NCI-H748 (cell line): ENCODE measurements around the gene SMIM31.

Source experiments
- DNase-seq: peaks from one replicate; lab custom pipeline; 2025; ENCODE audit not compliant: unreplicated experiment; lab: John Stamatoyannopoulos, UW

Gene SMIM31

DNA sequence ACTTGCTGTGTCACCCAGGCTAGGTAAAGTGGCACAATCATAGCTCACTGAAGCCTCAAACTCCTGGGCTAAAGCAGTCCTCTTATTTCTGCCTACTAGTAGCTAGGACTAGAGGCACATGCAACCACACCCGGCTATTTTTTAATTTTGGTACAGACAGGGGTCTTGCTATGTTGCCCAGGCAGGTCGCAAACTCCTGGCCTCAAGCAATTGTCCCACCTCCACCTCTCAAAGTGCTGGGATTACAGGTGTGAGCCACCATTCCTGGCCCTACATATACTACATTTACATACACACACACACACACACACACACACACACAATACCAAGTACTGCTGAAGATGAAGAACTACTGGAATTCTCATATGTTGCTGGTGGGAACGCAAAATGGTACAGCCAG, 26.9 kb downstream of the SMIM31 start:
- no peak for DNase-seq

DNA sequence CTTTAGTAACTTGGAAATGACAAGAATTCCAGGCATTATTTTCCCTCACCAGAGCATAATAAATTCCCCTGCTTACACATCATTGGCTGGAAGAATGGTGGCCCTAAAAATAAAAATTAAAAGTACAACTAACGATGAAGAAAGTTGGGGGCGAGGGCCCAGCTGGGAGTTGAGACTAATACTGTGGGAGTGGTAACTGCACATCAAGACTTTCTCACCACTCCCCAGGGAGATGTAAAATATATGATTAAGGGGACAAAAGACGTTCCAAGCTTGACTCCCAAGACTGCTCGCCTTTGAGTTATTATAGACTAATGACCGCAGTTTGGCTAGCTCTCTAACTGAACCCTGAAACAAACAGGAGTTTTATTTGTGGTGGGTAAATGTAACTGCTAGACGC, 30.0 kb downstream of the SMIM31 start:
- DNase-seq = no peak

DNA sequence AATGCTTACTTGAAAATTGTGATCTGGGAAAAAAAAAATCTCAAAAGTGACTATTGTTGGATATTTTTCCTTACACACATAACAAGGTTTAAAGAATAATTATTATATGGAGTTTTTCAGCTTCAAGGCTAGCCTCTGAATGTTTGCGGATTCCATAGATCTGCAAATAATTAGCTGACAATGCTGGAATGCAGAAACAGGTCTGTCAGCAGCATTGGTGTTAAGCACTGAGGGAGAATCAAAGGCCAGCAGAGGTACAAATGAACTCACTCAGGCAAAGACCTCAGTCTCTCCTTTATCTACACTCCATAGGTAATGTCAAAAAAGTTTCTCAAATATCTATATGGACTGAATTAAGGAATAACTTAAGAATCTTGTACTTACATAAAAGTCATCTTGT, 35.1 kb downstream of the SMIM31 start:
- no peak for DNase-seq

DNA sequence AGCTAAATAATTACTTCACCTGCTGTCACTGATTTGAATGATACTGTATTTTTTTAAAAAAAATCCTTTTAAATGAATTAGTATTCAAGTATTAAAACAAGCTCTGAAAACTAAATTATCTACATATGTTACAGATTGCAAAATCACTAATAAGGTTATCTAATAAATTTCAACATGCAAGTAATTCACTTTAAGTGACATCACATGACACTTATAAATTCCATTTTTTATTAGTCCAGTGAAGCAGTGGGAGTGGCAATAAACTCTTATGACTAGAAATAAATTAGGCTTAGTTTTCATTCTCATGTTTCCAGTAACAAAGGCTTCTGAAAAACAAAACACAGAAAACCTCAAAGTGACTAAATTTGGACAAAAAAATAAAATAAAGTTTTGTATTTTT, 36.3 kb downstream of the SMIM31 start:
- no peak for DNase-seq

DNA sequence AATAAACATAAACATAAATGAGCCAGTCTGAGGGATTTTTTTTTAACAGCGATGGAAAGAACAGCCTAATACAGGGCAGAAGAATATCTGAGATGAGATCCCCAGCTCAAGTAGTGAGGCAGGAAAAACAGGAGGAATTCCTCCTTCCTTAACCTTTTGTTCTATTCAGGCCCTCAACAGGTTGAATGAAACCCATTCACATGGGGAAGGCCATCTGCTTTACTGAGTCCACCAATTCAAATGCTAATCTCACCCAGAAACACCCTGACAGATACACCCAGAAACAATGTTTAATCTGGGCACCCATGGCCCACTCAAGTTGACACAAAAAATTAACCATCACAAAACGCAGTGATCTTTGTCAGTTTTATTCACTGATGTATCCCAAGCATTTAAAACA, 45.5 kb downstream of the SMIM31 start:
- no peak for DNase-seq

DNA sequence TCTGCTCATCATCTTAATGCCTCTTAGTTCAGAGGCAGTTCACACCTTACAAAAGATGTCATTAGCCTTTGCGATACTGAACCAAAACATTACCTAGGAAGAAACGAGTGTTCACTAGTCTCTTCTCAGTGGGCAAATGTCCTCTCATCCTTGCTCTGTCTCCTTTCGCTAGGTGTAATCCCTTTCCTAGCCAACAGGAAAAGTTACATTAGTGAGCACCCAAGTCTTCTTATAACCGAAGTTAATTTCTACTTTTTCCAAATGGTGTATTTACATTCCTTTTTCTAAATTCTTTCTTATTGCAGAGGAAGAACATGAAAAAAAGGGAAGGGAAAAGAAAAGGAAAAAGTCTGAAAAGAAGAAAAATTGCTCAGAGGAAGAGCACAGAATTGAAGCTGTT, 46.9 kb downstream of the SMIM31 start:
- DNase-seq = no peak

DNA sequence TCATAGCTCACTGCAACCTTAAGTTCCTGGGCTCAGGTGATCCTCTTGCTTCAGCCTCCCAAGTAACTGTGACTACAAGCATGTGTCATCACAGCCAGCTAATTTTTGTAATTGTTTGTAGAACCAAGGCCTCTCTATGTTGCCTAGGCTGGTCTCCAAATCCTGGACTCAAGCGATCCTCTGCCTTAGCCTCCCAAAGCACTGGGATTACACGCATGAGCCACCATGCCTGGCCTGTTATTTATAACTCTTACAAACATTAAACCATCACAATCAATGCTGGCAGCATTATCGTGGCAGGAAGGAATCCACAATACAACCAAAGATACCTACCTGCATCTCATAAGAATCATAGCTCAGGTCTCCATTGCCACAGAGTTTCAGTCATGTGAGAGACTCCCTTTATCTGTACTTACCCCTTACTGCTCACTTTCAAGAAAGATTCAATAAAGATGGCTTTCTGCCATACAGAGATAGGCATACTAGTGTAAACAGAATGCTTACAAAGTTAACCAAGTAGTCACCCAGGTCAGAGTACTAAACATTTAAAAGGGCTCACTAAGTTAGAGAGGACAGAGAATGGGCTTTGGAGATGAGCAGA, 48.5 kb downstream of the SMIM31 start:
- no peak for DNase-seq

DNA sequence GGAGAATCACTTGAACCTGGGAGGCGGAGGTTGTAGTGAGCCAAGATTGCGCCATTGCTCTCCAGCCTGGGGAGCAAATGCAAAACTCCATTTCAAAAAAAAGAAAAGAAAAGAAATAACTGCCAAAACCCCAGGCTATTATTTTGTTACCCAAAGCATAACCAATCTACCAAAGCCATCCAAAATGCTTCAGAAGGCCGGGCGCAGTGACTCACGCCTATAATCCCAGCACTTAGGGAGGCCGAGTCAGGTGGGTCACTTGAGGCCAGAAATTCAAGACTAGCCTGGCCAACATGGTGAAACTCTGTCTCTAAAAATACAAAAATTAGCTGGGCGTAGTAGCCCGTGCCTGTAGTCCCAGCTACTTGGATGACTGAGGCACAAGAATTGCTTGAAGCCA, 49.8 kb downstream of the SMIM31 start:
- no peak for DNase-seq

DNA sequence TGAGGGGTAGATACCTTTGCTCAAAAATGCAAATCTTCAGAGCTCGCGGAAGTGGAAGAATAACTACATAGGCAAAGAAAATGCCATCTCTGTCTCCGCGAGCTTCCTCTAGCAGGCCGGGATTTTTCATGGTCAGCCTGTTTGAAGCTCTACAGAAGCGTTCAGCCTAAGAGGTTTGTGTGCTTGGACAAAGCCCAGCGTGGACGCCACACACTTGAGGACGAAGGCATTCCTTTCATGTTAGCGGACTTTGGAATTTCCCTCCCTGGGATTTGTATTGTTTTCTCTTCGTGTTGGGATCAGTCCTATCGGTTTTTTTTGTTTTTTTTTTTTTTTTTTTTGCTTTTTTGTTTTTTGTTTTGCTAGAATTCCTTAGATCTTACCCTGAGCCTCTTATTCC, 53.7 kb downstream of the SMIM31 start:
- no peak for DNase-seq

DNA sequence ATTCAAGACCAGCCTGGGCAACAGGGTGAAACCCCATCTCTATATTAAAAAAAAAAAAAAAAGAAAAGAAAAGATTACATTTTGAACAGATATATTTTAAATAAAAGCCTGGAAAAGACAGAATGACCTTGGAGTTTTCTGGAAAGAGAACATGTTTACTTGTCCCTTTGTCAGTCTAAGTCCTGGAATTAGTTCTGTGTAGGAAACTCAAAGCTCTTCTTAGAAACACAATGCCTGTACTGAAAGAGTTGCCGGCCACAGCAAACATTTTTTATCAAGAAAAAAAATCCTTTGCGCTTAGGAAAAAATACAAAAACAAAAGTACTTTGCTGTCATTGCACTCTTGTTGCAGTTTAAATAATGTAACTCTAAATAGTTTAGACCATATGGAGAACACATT, 59.6 kb downstream of the SMIM31 start:
- no peak for DNase-seq

DNA sequence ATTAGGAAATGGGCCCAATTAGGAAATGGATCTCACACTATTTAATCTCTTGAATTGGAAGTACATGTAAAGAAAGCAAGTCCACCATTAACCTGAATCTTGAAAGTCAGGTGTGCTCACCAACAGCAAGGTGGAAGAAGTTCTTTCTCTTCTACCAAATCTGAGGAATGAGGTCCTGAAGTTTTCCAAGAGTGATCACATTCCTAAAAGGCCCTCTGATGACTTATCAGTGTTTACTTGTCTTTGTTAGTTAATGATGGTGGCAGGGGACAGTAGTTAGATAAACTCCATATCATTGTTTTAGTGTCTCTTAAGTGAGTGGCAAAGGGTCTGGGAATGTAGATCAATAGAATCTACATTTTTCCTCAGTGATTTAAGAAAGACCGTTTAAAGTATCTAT, 61.8 kb downstream of the SMIM31 start:
- no peak for DNase-seq

DNA sequence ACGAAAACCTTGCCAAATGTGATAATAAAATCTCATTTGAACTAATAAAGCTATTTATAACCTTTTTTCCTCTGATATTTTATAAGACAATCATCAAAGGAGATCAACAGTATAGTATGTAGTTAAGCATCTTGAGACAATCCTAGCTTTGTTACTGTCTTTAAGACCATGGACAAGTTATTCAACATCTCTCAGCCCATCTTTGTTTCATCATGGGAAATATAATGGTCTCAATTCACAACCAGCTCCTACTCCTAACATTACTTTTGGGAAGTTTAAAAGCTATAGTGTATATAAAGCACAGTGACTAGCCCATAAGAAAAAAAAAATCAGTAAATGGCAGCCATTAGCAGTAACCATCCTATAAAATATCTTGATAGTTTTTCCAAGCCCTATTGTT, 65.4 kb downstream of the SMIM31 start:
- no peak for DNase-seq

DNA sequence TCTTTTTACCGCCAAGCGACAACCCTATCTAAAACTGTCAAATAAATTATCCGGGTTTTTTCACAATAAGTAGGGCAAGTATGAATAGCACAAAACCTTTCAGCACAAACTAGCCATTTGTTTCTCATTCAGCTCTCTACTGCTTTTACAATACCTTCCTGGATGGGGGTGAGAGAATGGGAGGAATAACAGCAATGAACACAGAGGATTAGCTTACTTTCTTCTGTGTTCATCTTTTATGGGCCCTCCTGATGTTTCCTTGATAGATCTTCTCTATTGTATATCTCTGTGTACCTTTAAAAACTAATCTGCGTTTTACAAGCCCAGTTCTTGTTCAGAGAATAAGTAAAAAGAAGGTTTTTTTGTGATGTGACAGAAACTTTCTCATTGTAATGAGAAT, 67.8 kb downstream of the SMIM31 start:
- no peak for DNase-seq

DNA sequence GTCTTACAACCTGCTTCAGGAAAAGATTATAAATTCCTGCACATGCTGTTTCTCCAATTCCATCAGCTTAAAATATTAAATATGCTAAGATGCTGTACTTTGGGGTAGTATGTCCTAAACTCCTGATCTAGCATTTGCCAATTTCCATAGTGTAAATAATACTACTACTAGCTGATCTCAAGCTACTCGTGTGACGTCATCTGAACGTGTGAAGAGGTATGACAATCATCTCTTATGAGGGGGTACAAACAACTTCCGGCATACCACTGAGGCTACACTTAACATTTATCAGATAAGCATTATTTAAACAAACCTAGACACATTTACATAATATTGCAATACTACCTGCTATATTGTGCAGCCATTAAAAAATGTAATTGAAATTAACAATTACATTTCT, 70.7 kb downstream of the SMIM31 start:
- no peak for DNase-seq

DNA sequence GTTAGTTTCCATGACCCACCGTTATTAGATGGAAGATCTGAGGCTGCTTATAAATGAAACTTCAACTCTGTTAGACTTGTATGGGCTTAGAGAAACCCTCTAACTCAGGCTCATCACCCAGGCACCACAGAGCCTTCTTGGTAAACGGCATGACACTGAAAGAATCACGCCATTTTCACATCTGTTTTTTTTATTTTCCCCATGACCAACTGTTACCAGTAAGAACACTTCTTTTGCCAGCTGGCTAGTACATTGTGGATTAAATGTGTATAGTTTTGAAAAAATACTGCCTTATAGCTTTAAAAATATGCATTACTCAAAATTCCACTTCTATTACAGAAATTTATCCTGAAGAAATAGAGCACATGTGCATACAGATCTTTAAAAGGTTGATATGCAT, 75.0 kb downstream of the SMIM31 start:
- DNase-seq = no peak

DNA sequence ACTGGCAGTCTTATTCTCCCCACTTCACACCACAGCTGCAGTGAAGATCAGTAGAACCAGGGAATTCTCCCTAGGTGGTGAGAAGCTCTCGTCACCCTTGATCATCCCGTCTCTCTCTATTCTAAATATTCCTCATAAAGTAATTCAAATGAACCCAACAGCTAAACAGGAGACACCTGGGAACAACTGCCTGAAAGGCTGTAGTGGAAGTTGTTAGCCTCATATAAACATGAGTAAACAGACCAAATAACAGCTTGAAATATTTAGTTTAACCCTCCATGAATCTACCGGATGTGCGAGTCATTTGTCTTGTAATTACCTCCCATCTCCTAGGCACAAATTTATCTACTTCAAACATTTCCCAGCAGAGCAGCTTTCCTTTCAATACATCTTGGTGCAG, 92.6 kb downstream of the SMIM31 start:
- DNase-seq = peak; percentile 90

DNA sequence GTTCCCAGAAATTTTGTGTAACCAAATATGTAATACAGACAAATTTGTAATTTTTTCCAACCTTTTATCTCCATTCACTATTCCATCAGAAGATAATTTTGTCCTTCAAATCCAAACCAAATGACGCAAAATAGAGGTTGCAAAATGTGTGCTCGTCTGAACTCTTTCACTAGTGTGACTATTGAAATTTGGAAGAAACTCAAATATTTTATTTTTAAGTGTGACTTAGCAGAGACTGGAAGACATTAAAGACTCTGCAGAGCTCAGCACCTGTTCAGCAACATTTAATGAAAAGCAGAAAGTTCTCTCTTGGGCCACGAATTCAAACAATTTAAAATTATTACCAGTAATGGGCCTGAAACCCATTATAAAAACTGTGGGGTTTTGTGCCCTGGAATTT, 93.1 kb downstream of the SMIM31 start:
- DNase-seq = no peak

DNA sequence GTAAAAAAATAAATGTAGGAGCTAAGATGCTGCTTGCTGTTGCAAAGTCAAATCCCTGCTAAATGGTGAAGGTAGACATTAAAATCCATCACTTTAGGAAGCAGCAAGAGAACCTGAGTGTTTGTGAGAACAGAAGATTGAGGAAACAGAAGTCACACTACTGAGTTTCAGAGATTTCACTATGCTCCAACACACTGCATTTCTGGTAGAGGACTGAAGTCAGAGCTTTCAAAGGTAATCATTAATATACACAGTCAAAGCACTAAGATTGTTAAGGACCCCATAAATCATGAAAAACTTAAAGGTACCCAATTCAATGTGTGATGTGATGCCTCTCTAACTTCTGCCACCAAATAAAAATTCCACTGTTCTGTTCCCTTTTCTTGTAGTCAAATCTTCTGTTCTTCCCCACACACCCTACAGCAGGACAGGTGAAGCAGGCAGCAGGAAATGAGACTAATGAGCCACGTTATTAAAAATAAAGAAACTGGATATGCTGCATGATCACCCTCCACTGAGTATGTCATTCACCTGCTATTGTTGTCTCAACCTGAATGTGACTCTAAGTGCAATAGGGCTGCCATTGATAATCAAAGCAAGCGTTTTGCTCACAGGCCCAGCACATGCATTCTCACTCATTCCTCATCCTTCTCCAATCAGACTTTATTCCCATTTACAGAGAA, 94.2 kb downstream of the SMIM31 start:
- peak; percentile 91 for DNase-seq
